ENCODE data around the gene AP4S1.

DNA sequence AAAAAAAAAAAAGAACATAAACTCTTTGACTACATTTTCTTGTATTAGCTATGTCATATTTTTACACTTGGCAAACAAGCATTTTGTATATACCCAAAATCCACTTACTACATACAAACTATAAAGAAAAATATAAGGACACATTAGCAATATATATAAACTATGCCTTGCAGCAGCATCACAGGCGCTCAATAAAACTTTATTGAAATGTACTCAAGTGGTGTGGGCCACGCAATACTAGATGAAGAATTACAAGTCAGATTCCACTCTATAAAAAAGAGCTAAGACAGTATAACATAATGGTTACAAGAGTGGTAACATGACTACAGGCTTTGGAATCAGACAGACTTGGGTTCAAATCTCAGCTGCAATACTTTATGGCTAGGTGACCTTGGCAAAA lies 3.1 kb upstream of the AP4S1 start:
- TF ChIP-seq CTCF (IDR thresholded peaks at IDR 0.05 in 8 of 11, conservative IDR thresholded peaks at IDR 0.05 in 3 of 11) = no peak
- no peak for TF ChIP-seq POLR2A (IDR thresholded peaks at IDR 0.05)
- TF ChIP-seq POLR2AphosphoS5 (IDR thresholded peaks at IDR 0.05) = no peak
